Coronary artery (tissue), 2 donors: Measurements from ENCODE around the gene DNASE1L2.

Experiments
- DNase-seq: peaks from one replicate; pipeline ENCODE4 v3.0.0-alpha.2; 2017; ENCODE audit warnings: low spot score
- H3K27ac ChIP-seq, 2 donors: fragments of 200-600 bp; sonication (generic); one replicate each; pipeline ENCODE4 v1.5.1; 2016 to 2019
- H3K4me3 ChIP-seq: fragments of 200-600 bp; sonication (generic); 2 replicates; pipeline ENCODE4 v1.5.1; 2016; ENCODE audit warnings: mild to moderate bottlenecking, moderate library complexity
- TF ChIP-seq, protein P1 (sequence below): fragments of 200-600 bp; sonication (generic); IDR thresholded peaks from one replicate; pipeline ENCODE4 v1.5.1; 2019; ENCODE audit warnings: antibody characterized with exemption

Gene DNASE1L2

DNA sequence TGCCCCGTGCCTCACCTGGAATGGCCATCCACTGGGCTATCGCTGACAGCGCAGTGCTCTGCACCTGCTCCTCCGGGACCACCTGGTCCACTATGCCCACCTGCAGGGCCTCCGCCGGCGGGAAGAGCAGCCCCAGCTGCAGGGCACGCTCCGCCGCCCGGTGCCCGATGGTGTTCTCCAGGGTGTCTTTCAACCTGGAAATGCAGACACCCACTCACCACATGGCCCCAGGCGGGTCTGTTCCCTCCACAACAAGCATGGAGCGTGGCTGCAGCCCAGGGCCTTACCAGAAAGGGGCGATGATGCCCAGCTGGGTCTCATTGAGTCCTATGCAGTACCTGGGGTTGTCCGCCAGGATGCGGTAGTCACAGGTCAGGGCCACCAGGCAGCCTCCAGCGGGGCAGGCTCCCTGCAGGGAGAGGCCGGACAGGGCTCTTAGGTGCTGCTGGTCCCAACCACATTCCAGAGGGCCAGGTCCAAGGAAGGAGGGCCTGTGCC, 6.8 kb downstream of the DNASE1L2 start:
- TF ChIP-seq, protein P1, sequence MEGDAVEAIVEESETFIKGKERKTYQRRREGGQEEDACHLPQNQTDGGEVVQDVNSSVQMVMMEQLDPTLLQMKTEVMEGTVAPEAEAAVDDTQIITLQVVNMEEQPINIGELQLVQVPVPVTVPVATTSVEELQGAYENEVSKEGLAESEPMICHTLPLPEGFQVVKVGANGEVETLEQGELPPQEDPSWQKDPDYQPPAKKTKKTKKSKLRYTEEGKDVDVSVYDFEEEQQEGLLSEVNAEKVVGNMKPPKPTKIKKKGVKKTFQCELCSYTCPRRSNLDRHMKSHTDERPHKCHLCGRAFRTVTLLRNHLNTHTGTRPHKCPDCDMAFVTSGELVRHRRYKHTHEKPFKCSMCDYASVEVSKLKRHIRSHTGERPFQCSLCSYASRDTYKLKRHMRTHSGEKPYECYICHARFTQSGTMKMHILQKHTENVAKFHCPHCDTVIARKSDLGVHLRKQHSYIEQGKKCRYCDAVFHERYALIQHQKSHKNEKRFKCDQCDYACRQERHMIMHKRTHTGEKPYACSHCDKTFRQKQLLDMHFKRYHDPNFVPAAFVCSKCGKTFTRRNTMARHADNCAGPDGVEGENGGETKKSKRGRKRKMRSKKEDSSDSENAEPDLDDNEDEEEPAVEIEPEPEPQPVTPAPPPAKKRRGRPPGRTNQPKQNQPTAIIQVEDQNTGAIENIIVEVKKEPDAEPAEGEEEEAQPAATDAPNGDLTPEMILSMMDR, result no peak
- H3K4me3 ChIP-seq, result no peak overlapping the region
- no peak overlapping the region for H3K27ac ChIP-seq
- DNase-seq, result no peak

DNA sequence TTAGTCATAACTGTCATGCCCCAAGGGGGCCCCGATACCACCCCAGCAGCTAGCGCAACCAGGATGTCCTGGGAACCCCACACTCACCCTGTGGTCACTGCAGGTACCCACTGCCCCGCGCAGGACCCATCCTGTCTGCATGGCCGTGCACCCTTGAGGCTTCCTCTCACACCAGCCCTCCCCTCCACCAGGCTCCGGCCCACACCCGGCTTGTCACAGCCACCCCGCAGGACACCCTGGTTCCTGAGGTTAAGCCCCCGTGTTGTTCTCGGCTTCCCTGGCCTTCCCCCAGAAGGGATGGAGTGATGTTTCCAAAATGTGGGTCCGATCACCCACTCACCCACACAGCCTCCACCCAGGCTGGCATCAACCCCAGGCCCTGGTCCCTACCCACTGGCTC, 7.5 kb downstream of the DNASE1L2 start:
- Histone ChIP-seq H3K27ac (no peak overlapping the region), H3K4me3 (no peak overlapping the region)
- no peak for DNase-seq
- TF ChIP-seq, protein P1, result no peak

DNA sequence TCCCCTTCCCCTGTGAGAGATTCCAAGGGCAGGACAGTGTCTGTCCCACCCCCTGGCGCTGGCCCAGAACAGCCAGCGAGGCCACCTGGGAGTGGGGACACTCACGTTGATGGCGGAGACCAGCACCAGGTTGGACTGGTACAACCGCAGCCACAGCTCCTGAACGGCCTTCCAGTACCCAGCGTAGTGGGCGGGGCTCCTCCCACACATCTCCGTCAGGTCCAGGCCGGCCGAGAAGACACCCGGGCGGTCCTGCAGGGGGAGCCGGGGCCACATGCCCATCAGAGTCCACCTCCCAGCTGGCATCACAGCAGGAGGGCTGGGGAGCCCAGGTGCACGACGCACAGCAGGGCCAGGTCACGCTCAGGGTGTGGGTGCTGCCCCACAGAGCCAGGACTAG, 8.1 kb downstream of the DNASE1L2 start:
- DNase-seq, result no peak
- H3K27ac ChIP-seq, result no peak overlapping the region

DNA sequence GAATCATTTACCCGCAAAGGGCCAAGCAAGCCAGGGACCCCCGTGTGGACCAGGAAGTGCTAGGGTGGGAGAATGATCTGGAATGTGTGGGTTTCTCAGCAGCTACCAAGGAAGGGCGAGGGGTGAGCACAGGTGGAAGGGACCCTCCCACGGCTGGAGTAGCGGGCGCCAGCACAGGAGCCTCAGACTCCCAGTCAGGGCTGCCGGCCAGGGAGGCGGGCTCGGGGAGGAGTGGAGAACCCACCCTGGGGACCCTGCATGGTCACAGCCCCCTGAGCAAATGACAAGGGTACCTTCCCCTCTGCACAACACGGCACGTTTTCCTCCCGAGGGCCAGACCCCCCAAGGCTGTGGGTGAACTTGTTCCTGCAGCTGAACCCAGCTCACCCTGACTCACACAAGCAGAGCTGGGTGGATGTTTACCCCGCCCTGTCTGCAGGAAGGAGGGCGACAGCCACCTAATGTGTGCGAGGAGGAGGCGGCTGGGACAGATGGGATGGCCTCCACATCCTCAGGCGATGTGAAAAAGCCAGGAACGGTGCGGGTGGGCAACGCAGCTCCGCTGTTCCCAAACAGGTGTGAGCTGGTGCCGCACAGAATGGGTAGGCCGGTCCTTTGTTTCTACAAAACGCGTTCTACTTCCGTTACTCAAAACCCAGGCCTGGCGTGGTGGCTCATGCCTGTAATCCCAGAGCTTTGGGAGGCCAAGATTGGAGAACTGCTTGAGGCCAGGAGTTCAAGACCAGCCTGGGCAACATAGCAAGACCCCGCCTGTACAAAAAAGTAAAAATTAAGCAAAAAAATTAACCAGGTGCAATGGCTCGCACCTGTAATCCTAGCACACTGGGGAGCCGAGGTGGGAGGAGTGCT, 8.9 kb downstream of the DNASE1L2 start:
- no peak overlapping the region for H3K27ac ChIP-seq
- no peak overlapping the region for H3K4me3 ChIP-seq
- TF ChIP-seq, protein P1, result no peak
- DNase-seq, result no peak

More for the DNA sequence above, 8.1 kb downstream of the DNASE1L2 start:
- TF ChIP-seq, protein P1, result no peak
- no peak overlapping the region for H3K4me3 ChIP-seq

DNA sequence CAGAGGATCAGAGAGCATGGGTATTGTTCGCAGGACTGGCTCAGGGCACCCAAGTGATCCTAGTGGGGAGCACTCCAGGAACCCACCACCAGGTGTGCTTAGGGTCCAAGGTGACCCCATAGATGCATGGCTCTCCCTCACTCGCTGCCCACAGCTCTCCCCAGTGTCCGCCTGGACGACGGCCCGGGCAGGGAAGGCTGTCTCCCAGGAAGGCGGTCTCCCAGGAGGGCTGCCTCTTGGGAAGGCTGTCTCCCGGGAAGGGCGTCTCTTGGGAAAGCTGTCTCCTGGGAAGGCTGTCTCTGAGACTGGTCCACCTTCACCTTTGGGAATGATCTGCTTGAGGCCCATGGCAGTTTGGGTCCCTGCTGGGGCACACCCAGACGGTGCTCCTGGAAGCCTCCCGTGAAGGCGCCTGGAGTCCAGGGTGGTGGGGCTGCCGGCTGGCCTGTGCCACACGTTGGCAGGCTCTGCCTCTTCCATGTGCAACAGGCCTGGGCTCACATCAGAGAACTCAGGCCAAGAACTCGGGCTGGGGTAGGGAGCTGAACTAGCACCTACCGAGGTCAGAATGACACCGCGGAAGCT, 10.1 kb downstream of the DNASE1L2 start:
- no peak for DNase-seq
- TF ChIP-seq, protein P1, result no peak
- no peak overlapping the region for H3K27ac ChIP-seq
- H3K4me3 ChIP-seq, result no peak overlapping the region

DNA sequence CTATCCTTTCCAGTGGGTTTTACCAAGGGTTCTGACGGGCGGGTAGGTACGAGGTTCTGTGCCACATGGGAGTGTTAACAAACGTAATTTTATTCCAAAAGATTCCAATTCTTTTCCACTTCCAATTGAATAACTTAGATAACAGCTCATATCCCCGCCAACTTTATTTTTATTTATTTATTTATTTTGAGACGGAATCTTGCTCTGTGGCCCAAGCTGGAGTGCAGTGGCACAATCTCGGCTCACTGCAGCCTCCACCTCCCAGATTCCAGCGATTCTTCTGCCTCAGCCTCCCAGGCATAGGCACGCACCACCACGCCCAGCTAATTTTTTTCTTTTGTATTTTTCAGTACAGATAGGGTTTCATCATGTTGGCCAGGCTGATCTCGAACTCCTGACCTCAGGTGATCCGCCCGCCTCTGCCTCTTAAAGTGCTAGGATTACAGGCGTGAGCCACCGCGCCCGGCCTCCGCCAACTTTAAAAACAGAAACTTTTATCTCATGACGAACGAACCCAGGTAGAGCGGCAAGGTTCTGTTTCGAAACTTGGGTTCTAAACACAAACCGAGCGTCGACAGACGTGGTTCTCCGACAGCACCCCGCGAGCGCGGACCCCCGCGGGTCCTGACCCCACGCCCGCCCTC, 14.5 kb downstream of the DNASE1L2 start:
- TF ChIP-seq, protein P1, result no peak
- H3K4me3 ChIP-seq, result peak overlapping the region; percentile 96
- DNase-seq, result no peak
- peak overlapping the region; percentile 80 to 98 for H3K27ac ChIP-seq
